ENCODE measurements around the gene HHAT. TPM values are rescaled to one million over a fixed set of nuclear protein-coding genes. Genes with fewer than 3 reads are reported as not detected.

Gene HHAT
- total RNA-seq, 4 donors from 2014 or later = 2.4 to 6.0 (median 4.4) TPM

- TF ChIP-seq CTCF (IDR thresholded peaks at IDR 0.05; ENCODE audit: low read depth) = no peak
These were observed 287.7 kb downstream of the HHAT start for GRCh38 chr1:210616356-210616755.

- TF ChIP-seq CTCF (IDR thresholded peaks at IDR 0.05; ENCODE audit: low read depth) = no peak
These were observed 288.6 kb downstream of the HHAT start for GRCh38 chr1:210617293-210617692.

DNA sequence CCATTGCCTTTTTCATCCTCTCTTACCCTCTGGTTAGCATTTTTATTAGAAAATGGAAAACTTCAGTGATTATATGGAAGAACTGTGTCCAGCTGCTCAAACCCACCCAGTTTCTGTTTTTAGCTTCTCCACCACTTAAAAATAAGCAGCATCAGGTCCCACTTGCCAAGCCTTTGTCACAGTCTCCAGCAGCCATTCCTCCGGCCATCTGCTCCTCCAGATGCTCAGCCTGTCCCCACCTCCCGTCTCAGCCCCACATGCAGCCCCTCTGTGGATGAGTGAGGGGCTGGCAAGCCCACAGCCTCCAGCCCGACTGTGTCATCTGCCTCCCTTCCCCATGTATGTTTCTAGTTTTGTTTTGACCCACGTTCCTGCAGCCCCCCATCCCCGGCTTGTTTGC, 289.7 kb downstream of the HHAT start:
- TF ChIP-seq CTCF (IDR thresholded peaks at IDR 0.05; ENCODE audit: low read depth) = no peak

DNA sequence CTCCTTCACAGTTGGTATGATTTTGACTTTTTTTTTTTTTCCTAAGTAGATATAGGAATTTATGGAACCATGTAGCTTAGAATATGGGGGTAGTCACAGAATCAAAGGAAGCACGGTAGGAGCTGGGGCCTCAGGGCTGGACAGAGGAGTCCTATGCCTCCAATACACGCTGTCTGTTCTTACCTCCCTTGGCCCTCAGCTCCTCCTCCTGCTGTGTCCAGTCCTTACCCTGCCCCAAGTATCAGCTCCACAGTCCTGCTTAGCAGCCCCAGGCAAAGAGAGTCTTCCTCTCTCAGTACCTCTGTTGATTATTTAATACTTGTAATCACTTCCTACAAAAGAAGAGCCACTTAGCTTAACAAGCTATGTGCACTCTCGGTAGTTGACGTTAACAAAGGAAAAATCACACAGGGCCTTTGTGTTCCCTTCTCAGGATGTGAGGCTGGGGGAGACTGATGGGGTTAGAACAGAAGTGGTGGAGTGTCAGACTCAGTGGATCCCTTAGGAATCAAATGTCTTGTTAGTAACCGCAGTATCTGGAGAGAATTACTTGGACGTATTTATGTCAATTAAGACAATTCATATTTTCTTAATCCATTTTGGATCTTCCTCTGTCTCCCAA, 292.3 kb downstream of the HHAT start:
- TF ChIP-seq CTCF (IDR thresholded peaks at IDR 0.05; ENCODE audit: low read depth) = no peak

DNA sequence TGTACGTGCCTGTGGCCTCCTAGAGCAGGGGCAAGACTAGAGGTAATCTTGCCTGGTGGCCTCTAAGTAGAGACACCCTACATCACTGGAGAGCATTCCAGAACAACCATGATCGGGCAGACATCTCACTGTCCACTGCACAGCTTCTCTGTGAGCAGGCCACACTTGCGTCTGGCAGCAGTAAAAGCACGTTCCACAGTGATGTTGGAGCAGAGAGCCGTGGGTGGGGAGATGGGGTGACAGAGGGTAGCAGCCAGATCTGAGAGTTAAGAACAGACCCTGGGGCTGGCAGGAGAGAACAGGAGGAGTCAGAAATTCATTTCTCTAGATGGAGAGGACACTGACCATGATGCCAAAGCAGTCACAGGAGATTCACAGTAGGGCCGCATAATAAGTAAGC, 293.0 kb downstream of the HHAT start:
- no peak for TF ChIP-seq CTCF (IDR thresholded peaks at IDR 0.05; ENCODE audit: low read depth)

DNA sequence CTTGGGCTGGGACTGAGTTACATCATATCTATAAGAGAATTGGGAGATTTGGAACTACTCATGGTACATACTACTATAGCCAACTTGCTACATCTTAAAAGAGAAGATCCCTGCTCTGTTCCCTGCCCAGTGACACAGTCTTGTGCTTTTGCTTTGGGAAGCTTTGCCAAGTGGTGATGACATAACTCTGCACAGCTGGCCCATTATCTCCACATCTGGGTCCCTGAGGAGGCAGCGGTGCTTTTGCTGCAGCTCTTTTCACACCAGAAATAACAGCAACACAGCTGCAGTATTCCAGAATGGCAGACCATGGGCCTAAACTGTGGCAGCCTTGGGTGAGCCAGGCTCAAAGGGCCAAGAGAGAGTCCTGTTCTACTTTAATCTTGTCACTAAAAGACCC, 296.0 kb downstream of the HHAT start:
- no peak for TF ChIP-seq CTCF (IDR thresholded peaks at IDR 0.05; ENCODE audit: low read depth)

DNA sequence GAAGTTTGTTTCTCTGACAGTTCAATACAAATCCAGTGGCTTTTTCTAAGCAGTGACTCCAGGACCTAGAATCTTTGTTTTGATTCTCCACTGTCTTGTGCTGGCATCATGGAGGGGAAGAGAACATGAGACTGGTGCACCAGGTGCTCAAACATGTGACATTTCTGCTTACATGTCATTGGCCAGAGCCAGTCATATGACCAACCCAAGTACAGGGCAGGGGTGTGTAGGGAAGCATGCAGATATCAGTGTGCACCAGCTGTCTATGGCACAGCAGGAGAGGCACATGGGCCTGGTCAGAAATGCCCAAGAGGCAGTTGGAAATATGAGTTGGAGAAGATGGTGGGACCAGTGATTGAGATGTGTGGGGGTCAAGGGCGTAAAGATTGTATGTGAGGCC, 297.0 kb downstream of the HHAT start:
- TF ChIP-seq CTCF (IDR thresholded peaks at IDR 0.05; ENCODE audit: low read depth) = no peak

Data from subcutaneous adipose tissue (tissue), 4 donors.